Measurements from ENCODE around the gene ZNF771. TPM values are rescaled to one million over a fixed set of nuclear protein-coding genes. Genes with fewer than 3 reads are reported as not detected.

Gene ZNF771
- polyA plus RNA-seq, 2 of the 4 experiments (the other 2 are of a cell fraction), result 5.7 to 7.2 TPM

GRCh38 chr16:30409125-30410060 is 2.0 kb downstream of the ZNF771 start:
- FAIRE-seq (no peak), ATAC-seq (peak; percentile 75 to 80), DNase-seq (ENCODE audit: low read depth in 1 of 2, low spot score in 1 of 2) (peak; percentile 88 to 89)
- TF ChIP-seq CTCF (IDR thresholded peaks at IDR 0.05), result peak; percentile 92
- 0 out of 2 replicates have a peak, but pooled peaks have one; percentile 6 for TF ChIP-seq RCOR1 (IDR thresholded peaks at IDR 0.05; ENCODE audit: low read depth, low read length)
- no peak for TF ChIP-seq PBX3 (IDR thresholded peaks at IDR 0.05)
- peak; percentile 80 for TF ChIP-seq SMC3 (IDR thresholded peaks at IDR 0.05)
- no peak for TF ChIP-seq MYC (IDR thresholded peaks at IDR 0.05; ENCODE audit: borderline replicate concordance, low read length)
- peak; percentile 90 to 92 for TF ChIP-seq RAD21 (conservative IDR thresholded peaks at IDR 0.05 in 1 of 2, IDR thresholded peaks at IDR 0.05 in 1 of 2)
- TF ChIP-seq CHD2 (IDR thresholded peaks at IDR 0.05; ENCODE audit: low read length, partially characterized antibody), result peak; percentile 44
- no peak for TF ChIP-seq CHD4 (IDR thresholded peaks at IDR 0.05; ENCODE audit: borderline replicate concordance)
- WGBS (ENCODE audit: missing lambda C conversion rate), result 41% methylated on average over 15 of the region's 15 CpGs
- CTCF ChIA-PET, result interaction anchor here (0.6 to 7.5 kb wide), 41 partner anchors 10 to 1459 kb away, joined by 3 to 149 read pairs (median 4); partner anchors contain the start of genes DCTPP1, GDPD3, SEPTIN1 and TBX6
- POLR2A ChIA-PET, result interaction anchor here (0.6 to 1.5 kb wide), 7 partner anchors 9 to 396 kb away, joined by 3 to 15 read pairs (median 3); partner anchors contain the start of genes ZNF48 and ZNF688
- peaks cover 30% of the 10 kb centered on the region for H3K4me1 ChIP-seq
- peak overlapping the region; percentile 44; the same call in 2 of the 3 replicates for H3K4me2 ChIP-seq
- H3K27ac ChIP-seq, result peak overlapping the region; percentile 8 to 66; a peak in 2 of 6 replicates
- no peaks in the 10 kb centered on the region for H3K9me3 ChIP-seq
- H3K4me3 ChIP-seq, result no peak overlapping the region

GRCh38 chr16:30413112-30413806 is 5.9 kb downstream of the ZNF771 start:
- ChIA-PET POLR2A (no interaction called here), CTCF (interaction anchor here (0.6 to 7.5 kb wide), 4 partner anchors 16 to 270 kb away, joined by 3 to 149 read pairs (median 4); partner anchors contain the start of gene ZNF48)
- H3K27ac ChIP-seq, result no peak overlapping the region
- ATAC-seq (no peak), DNase-seq (ENCODE audit: low read depth in 1 of 2, low spot score in 1 of 2) (no peak), FAIRE-seq (no peak)
- no peak overlapping the region; the same call in 2 of the 3 replicates for H3K4me2 ChIP-seq
- peaks cover 27% of the 10 kb centered on the region for H3K4me1 ChIP-seq
- H3K9me3 ChIP-seq, result no peaks in the 10 kb centered on the region
- TF ChIP-seq HOXB5 (CRISPR knock-in tag; IDR thresholded peaks at IDR 0.05) (no peak), POLR2A (IDR thresholded peaks at IDR 0.05; ENCODE audit: low read length) (no peak), MAX (IDR thresholded peaks at IDR 0.05) (no peak)
- H3K4me3 ChIP-seq, result no peak overlapping the region
- WGBS (ENCODE audit: missing lambda C conversion rate), result 87% methylated on average over 6 of the region's 6 CpGs

GRCh38 chr16:30414159-30414558 is 6.8 kb downstream of the ZNF771 start:
- Histone ChIP-seq H3K4me1 (peaks cover 26% of the 10 kb centered on the region), H3K4me3 (no peak overlapping the region), H3K4me2 (no peak overlapping the region), H3K9me3 (no peaks in the 10 kb centered on the region), H3K27ac (no peak overlapping the region)
- DNase-seq (ENCODE audit: low read depth in 1 of 2, low spot score in 1 of 2) (no peak), ATAC-seq (no peak), FAIRE-seq (no peak)
- 89% methylated on average over 5 of the region's 5 CpGs for WGBS (ENCODE audit: missing lambda C conversion rate)
- POLR2A ChIA-PET, result no interaction called here
- TF ChIP-seq MAX (IDR thresholded peaks at IDR 0.05) (no peak), E2F6 (IDR thresholded peaks at IDR 0.05; ENCODE audit: borderline replicate concordance, low read depth) (no peak), ZC3H11A (IDR thresholded peaks at IDR 0.05) (no peak), PBX3 (IDR thresholded peaks at IDR 0.05) (no peak), POLR2AphosphoS2 (conservative IDR thresholded peaks at IDR 0.05; ENCODE audit: low read length) (no peak), ELK1 (IDR thresholded peaks at IDR 0.05; ENCODE audit: low read depth, low read length) (no peak)
- CTCF ChIA-PET, result interaction anchor here (0.6 to 1.4 kb wide), 5 partner anchors 12 to 332 kb away, joined by 3 to 5 read pairs (median 4); no protein-coding TSS in a partner anchor
